Testis (tissue), 3 donors: Measurements from ENCODE around the gene SNX10. TPM values are rescaled to one million over a fixed set of nuclear protein-coding genes. Genes with fewer than 3 reads are reported as not detected.

ENCODE experiments used
- DNase-seq: peaks from one replicate; pipeline ENCODE4 v3.0.0-alpha.2; 2019
- H3K27ac ChIP-seq, 2 donors: fragments of 200-600 bp; sonication (generic); one replicate each; pipeline ENCODE4 v1.5.1; 2019
- H3K27me3 ChIP-seq: fragments of 200-600 bp; sonication (generic); one replicate; pipeline ENCODE4 v1.5.1; 2019
- H3K36me3 ChIP-seq: fragments of 200-600 bp; sonication (generic); one replicate; pipeline ENCODE4 v1.5.1; 2017; ENCODE audit warnings: low read depth; ENCODE audit errors: missing control alignments
- H3K4me1 ChIP-seq: fragments of 200-600 bp; sonication (generic); one replicate; pipeline ENCODE4 v1.5.1; 2019
- H3K4me3 ChIP-seq, 2 donors: fragments of 200-600 bp; sonication (generic); one replicate each; pipeline ENCODE4 v1.5.1; 2017 to 2019
- H3K9me3 ChIP-seq: fragments of 200-600 bp; sonication (generic); one replicate; pipeline ENCODE4 v1.5.1; 2017
- POLR2A ChIP-seq: fragments of 450-650 bp; IDR thresholded peaks from one replicate; pipeline ENCODE4 v1.6.1; 2017; ENCODE audit warnings: antibody characterized with exemption, mild to moderate bottlenecking, moderate library complexity
- WGBS, 2 donors: methylation state at CpG; one replicate each; pipeline ENCODE4 v1.1.5; 2018; 5-methylcytosine and 5-hydroxymethylcytosine counted together
- intact Hi-C: fragments of 100-400 bp; cut with DNase I; formaldehyde crosslinking; loops from one replicate; pipeline ENCODE4 v1.15.1; 2023; ENCODE audit warnings: low total_unique reads
- polyA plus RNA-seq: library from polyadenylated mRNA; stranded (reverse); fragments of 350-450 nt; fragmentation: Illumina TruSeq; extraction: RNeasy Lipid Tissue Mini Kit (QIAGEN cat#74804); gene quantifications from one replicate; pipeline ENCODE4 v1.2.3, GENCODE V29; 2014; ENCODE audit warnings: low read depth, low replicate concordance; ENCODE audit not compliant: insufficient read depth
- total RNA-seq, 2 donors: library from RNA; depleted of rRNA; stranded (reverse); fragments of >200 nt; gene quantifications; one replicate each; pipeline ENCODE4 v1.2.3, GENCODE V29; 2016
- TF ChIP-seq, protein P1 (sequence below), 3 experiments: fragments of 450-650 bp in 2 of 3; fragments of 200-600 bp in 1 of 3; sonication (generic) in 1 of 3; IDR thresholded peaks; one replicate each; pipeline ENCODE4 v1.5.1; 2016 to 2019; ENCODE audit warnings: antibody characterized with exemption in 3 of 3, mild to moderate bottlenecking in 2 of 3, moderate library complexity in 1 of 3

The SNX10 gene
- total and polyA plus RNA-seq, 3 donors from 2014 or later, result 4.4 to 6.3 (median 5.6) TPM

DNA sequence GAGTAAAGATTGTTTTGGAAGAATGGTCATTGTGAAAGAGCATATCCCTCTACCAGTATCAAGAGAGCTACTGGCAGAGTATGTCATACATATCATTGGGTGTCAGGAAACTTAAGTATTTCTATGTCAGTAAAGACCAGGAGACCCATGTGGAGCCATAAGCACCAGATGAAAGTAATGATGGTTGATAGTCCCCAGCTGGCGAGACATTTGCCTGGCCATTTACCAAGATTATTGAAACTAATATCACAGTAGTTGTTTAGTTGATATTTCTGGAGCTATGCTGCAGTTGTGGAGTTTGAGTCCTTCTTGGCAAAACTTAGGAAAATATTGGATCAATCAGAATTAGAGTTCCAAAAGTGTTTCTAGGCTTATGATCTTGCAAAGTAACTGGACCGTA is 114.8 kb downstream of the SNX10 start:
- TF ChIP-seq, protein P1, sequence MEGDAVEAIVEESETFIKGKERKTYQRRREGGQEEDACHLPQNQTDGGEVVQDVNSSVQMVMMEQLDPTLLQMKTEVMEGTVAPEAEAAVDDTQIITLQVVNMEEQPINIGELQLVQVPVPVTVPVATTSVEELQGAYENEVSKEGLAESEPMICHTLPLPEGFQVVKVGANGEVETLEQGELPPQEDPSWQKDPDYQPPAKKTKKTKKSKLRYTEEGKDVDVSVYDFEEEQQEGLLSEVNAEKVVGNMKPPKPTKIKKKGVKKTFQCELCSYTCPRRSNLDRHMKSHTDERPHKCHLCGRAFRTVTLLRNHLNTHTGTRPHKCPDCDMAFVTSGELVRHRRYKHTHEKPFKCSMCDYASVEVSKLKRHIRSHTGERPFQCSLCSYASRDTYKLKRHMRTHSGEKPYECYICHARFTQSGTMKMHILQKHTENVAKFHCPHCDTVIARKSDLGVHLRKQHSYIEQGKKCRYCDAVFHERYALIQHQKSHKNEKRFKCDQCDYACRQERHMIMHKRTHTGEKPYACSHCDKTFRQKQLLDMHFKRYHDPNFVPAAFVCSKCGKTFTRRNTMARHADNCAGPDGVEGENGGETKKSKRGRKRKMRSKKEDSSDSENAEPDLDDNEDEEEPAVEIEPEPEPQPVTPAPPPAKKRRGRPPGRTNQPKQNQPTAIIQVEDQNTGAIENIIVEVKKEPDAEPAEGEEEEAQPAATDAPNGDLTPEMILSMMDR (IDR thresholded peaks at IDR 0.05), result no peak
- no peak for TF ChIP-seq POLR2A
- Histone ChIP-seq H3K9me3 (no peaks in the 10 kb centered on the region), H3K4me3 (no peak overlapping the region), H3K27me3 (no peaks in the 10 kb centered on the region), H3K4me1 (no peaks in the 10 kb centered on the region), H3K27ac (no peak overlapping the region), H3K36me3 (no peaks in the 10 kb centered on the region)
- no peak for DNase-seq
- intact Hi-C loops, result no loop called here
- WGBS, 2 donors, result 96 to 97% methylated on average over 2 of the region's 2 CpGs

DNA sequence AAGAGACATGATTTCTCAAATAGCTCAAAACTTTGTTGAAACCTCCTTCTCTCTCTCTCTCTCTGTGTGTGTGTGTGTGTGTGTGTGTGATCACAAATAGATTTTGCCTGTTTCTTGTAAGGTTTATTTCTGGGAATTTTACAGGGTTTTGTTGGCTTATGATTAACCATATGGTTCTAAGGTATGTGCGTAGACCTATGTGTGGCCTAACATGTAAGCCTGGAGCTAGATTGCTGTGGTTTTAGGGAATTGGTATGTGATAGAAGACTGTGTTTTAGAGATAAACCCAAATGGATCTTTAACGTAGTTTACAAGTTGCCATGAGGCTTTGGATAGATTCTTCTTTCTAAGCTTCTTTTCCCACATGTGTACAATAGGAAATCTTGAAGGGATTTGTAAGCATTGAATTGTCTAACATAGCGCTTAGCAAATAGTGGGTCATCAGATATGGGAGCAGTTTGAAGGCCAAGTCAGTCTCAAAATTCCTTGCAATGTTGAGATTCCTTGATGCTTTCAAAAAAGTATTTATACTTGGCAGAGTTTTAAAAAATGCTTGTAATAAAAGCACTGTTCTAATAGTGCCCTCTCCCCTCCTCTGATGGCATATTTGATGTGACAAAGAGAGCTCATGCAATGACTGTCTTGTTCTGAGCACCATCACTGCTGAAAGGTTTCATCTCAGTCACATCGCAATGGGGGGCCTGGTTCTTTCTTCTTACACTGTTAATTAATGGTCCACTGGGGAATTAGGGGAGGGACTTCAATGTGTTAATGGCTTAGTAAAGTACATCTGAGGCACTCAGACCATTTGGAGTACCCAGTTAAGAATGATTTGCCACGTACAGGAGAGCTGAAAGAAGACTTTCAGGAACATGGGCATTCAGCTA is 118.2 kb downstream of the SNX10 start:
- DNase-seq, result no peak
- intact Hi-C loops, result no loop called here
- Histone ChIP-seq H3K9me3 (no peaks in the 10 kb centered on the region), H3K4me3 (no peak overlapping the region), H3K27me3 (no peaks in the 10 kb centered on the region), H3K36me3 (no peaks in the 10 kb centered on the region), H3K4me1 (no peaks in the 10 kb centered on the region), H3K27ac (no peak overlapping the region)
- WGBS, 2 donors, result 68 to 85% methylated on average over 5 of the region's 5 CpGs
- TF ChIP-seq, protein P1 (IDR thresholded peaks at IDR 0.05), result no peak
- TF ChIP-seq POLR2A, result no peak

DNA sequence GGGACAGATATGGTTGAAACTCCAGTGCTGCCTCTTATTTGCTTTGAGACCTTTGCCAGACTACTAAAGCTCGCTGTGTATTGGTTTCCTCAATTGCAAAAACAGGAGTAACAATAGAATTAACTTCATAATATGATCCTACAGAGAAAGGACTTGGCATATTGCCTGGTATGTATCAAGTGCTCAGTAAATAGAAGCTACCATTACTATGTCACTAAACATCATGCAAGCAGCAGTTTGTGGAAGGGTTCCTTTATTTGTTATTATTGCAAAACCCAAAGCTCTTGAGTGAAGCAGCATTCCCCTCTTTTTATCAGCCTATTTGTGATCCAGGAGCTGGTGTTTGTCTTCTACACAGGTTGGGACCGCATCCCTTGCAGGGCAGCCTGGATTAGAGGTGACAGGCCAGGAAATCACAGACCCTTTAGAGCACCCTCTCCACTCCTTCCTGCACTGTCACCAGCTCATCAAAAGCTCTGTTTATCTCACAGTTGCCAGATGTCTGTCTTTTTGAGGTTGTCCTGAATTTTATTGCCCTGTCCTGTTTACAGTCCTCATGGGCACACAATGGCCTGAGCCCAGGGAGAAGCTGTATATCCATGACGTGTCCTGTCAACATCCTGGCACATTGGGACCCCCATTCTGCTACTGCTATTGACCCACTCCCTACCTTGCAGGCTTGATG is 121.5 kb downstream of the SNX10 start:
- Histone ChIP-seq H3K9me3 (no peaks in the 10 kb centered on the region), H3K4me3 (no peak overlapping the region), H3K4me1 (no peaks in the 10 kb centered on the region), H3K27me3 (no peaks in the 10 kb centered on the region), H3K27ac (no peak overlapping the region), H3K36me3 (no peaks in the 10 kb centered on the region)
- DNase-seq, result no peak
- intact Hi-C loops, result no loop called here
- TF ChIP-seq, protein P1 (IDR thresholded peaks at IDR 0.05), result no peak
- TF ChIP-seq POLR2A, result no peak
- WGBS, 2 donors, result 76 to 81% methylated on average over 3 of the region's 3 CpGs

DNA sequence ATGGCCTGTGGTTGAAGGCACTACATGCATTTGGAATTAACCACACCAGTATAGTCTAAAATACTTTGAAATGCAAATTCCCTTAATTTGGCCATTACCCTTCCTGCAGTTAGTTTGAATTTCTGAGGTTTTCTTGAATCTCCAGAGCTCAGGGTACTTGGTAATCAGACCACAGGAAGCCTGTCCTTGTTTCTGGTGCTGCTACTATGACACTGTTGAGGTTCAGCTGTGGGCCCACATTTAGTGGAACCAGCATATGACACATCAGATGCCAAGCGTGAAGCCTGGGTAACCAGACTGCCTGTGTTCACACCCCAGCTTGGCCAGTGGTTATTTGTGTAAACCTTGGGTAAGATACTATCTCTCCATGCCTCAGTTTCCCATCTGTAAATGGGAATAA is 124.3 kb downstream of the SNX10 start:
- Histone ChIP-seq H3K27ac (no peak overlapping the region), H3K36me3 (no peaks in the 10 kb centered on the region), H3K27me3 (no peaks in the 10 kb centered on the region), H3K4me1 (peaks cover 2% of the 10 kb centered on the region), H3K4me3 (no peak overlapping the region), H3K9me3 (no peaks in the 10 kb centered on the region)
- intact Hi-C loops, result no loop called here
- DNase-seq, result no peak
- 100% methylated on average over 1 of the region's 1 CpG for WGBS, 2 donors
- TF ChIP-seq POLR2A, result no peak
- TF ChIP-seq, protein P1 (IDR thresholded peaks at IDR 0.05), result no peak
